H9 (cell line): ENCODE data around the gene ZCCHC7. TPM values are rescaled to one million over a fixed set of nuclear protein-coding genes. Genes with fewer than 3 reads are reported as not detected.

ENCODE experiments used
- DNase-seq: peaks from one replicate; pipeline ENCODE4 v3.0.0-alpha.2; 2017
- H2AFZ ChIP-seq: one replicate; pipeline ENCODE4 v1.6.1; 2013; ENCODE audit warnings: mild to moderate bottlenecking, low read length, control low read depth, moderate library complexity
- H2AK5ac ChIP-seq: 2 replicates; pipeline ENCODE4 v1.6.1; 2013; ENCODE audit warnings: low read length, control low read depth, mixed read lengths; ENCODE audit not compliant: insufficient read length
- H2BK120ac ChIP-seq: one replicate; pipeline ENCODE4 v1.6.1; 2013; ENCODE audit warnings: low read depth, mild to moderate bottlenecking, low read length, control low read depth, inconsistent platforms; ENCODE audit not compliant: poor library complexity, severe bottlenecking
- H2BK12ac ChIP-seq: 2 replicates; pipeline ENCODE4 v1.6.1; 2013; ENCODE audit warnings: low read length, control low read depth, mixed read lengths, low read depth; ENCODE audit not compliant: insufficient read length
- H2BK15ac ChIP-seq: 2 replicates; pipeline ENCODE4 v1.6.1; 2013; ENCODE audit warnings: low read depth, low read length, control low read depth
- H2BK20ac ChIP-seq: one replicate; pipeline ENCODE4 v1.6.1; 2013; ENCODE audit warnings: low read depth, mild to moderate bottlenecking, low read length, control low read depth, inconsistent platforms; ENCODE audit not compliant: poor library complexity, severe bottlenecking
- H2BK5ac ChIP-seq: 2 replicates; pipeline ENCODE4 v1.6.1; 2013; ENCODE audit warnings: low read length, control low read depth, mixed read lengths; ENCODE audit not compliant: insufficient read length
- H3K14ac ChIP-seq: 2 replicates; pipeline ENCODE4 v1.6.1; 2013; ENCODE audit warnings: low read length, control low read depth; ENCODE audit not compliant: insufficient read depth
- H3K18ac ChIP-seq: 2 replicates; pipeline ENCODE4 v1.6.1; 2013; ENCODE audit warnings: low read depth, mild to moderate bottlenecking, mixed read lengths, low read length, control low read depth; ENCODE audit not compliant: insufficient read length
- H3K23ac ChIP-seq: 2 replicates; pipeline ENCODE4 v1.6.1; 2013; ENCODE audit warnings: low read length, control low read depth, mixed read lengths, low read depth; ENCODE audit not compliant: insufficient read length
- H3K23me2 ChIP-seq: 2 replicates; pipeline ENCODE4 v1.6.1; 2013; ENCODE audit warnings: low read depth, mild to moderate bottlenecking, mixed read lengths, low read length, control low read depth; ENCODE audit not compliant: insufficient read length, poor library complexity, severe bottlenecking
- H3K27ac ChIP-seq: 2 replicates; pipeline ENCODE4 v1.5.1; 2013; ENCODE audit warnings: low read length, control low read depth, mixed read lengths, low read depth; ENCODE audit not compliant: insufficient read length
- H3K27me3 ChIP-seq: 2 replicates; pipeline ENCODE4 v1.6.1; 2013; ENCODE audit warnings: low read length, control low read depth, inconsistent platforms; ENCODE audit not compliant: insufficient read depth
- H3K4ac ChIP-seq: 2 replicates; pipeline ENCODE4 v1.6.1; 2013; ENCODE audit warnings: low read depth, mild to moderate bottlenecking, control low read depth, inconsistent platforms, low read length, moderate library complexity
- H3K4me1 ChIP-seq: 2 replicates; pipeline ENCODE4 v1.6.1; 2013; ENCODE audit warnings: low read length, control low read depth, inconsistent platforms; ENCODE audit not compliant: insufficient read depth
- H3K4me2 ChIP-seq: 2 replicates; pipeline ENCODE4 v1.6.1; 2013; ENCODE audit warnings: low read length, control low read depth, mixed read lengths; ENCODE audit not compliant: insufficient read length, insufficient read depth
- H3K56ac ChIP-seq: 2 replicates; pipeline ENCODE4 v1.6.1; 2013; ENCODE audit warnings: low read depth, mild to moderate bottlenecking, mixed read lengths, low read length, control low read depth; ENCODE audit not compliant: insufficient read length
- H3K79me1 ChIP-seq: 2 replicates; pipeline ENCODE4 v1.6.1; 2013; ENCODE audit warnings: low read depth, mild to moderate bottlenecking, moderate library complexity, low read length, control low read depth, inconsistent platforms; ENCODE audit not compliant: insufficient read depth, poor library complexity, severe bottlenecking
- H3K79me2 ChIP-seq: 2 replicates; pipeline ENCODE4 v1.6.1; 2013; ENCODE audit warnings: low read length, control low read depth, inconsistent platforms; ENCODE audit not compliant: insufficient read depth
- H3K9ac ChIP-seq: 2 replicates; pipeline ENCODE4 v1.6.1; 2013; ENCODE audit warnings: low read length, control low read depth, mixed read lengths; ENCODE audit not compliant: insufficient read length; ENCODE audit errors: extremely low read depth
- H3K9me3 ChIP-seq: one replicate; pipeline ENCODE4 v1.6.1; 2013; ENCODE audit warnings: low read depth, low read length, inconsistent platforms; ENCODE audit not compliant: control insufficient read depth
- H3T11ph ChIP-seq: one replicate; pipeline ENCODE4 v1.6.1; 2013; ENCODE audit warnings: mild to moderate bottlenecking, low read length, control low read depth, inconsistent platforms
- H4K20me1 ChIP-seq: one replicate; pipeline ENCODE4 v1.6.1; 2013; ENCODE audit not compliant: control insufficient read depth, insufficient read length, insufficient read depth
- H4K5ac ChIP-seq: 2 replicates; pipeline ENCODE4 v1.6.1; 2013; ENCODE audit warnings: low read depth, mild to moderate bottlenecking, mixed read lengths, low read length, control low read depth; ENCODE audit not compliant: insufficient read length
- H4K8ac ChIP-seq: replicated peaks from 2 replicates; pipeline ENCODE4 v1.6.1; 2013; ENCODE audit warnings: low read length, control low read depth, mixed read lengths, low read depth; ENCODE audit not compliant: insufficient read length
- H4K91ac ChIP-seq: 2 replicates; pipeline ENCODE4 v1.6.1; 2013; ENCODE audit warnings: low read depth, mild to moderate bottlenecking, moderate library complexity, mixed read lengths, low read length, control low read depth; ENCODE audit not compliant: insufficient read length
- H3K27ac Mint-ChIP-seq, 3 experiments: 2 replicates in 2 of 3; 3 replicates in 1 of 3; pipeline ENCODE4 v1.8.0; 2020 to 2021; ENCODE audit warnings: mixed read lengths in 3 of 3, mild to moderate bottlenecking in 1 of 3, moderate library complexity in 1 of 3
- H3K27me3 Mint-ChIP-seq: 2 replicates; pipeline ENCODE4 v1.8.0; 2021; ENCODE audit warnings: low read depth, mild to moderate bottlenecking, moderate library complexity, mixed read lengths
- H3K36me3 Mint-ChIP-seq, 3 experiments: 2 replicates in 2 of 3; 3 replicates in 1 of 3; pipeline ENCODE4 v1.8.0; 2020 to 2021; ENCODE audit warnings: low read depth in 3 of 3, mixed read lengths in 3 of 3; ENCODE audit not compliant: insufficient read depth in 1 of 3
- H3K4me1 Mint-ChIP-seq, 2 experiments: 2 replicates each; pipeline ENCODE4 v1.8.0; 2020; ENCODE audit warnings: mixed read lengths in 2 of 2
- H3K4me3 Mint-ChIP-seq, 2 experiments: 2 replicates in 1 of 2; 3 replicates in 1 of 2; pipeline ENCODE4 v1.8.0; 2020 to 2021; ENCODE audit warnings: mild to moderate bottlenecking in 2 of 2, mixed read lengths in 2 of 2, moderate library complexity in 1 of 2
- H3K9me3 Mint-ChIP-seq, 2 experiments: 2 replicates in 1 of 2; 3 replicates in 1 of 2; pipeline ENCODE4 v1.8.0; 2020; ENCODE audit warnings: mild to moderate bottlenecking in 2 of 2, mixed read lengths in 2 of 2, moderate library complexity in 1 of 2
- CTCF ChIP-seq: fragments of 200-600 bp; sonication (generic); conservative IDR thresholded peaks from 3 replicates; pipeline ENCODE4 v1.8.0; 2021; ENCODE audit warnings: antibody characterized with exemption, mild to moderate bottlenecking
- WGBS: extraction: QIAGEN DNeasy Blood & Tissue Kit; methylation state at CpG from one replicate; pipeline ENCODE4 v1.1.7; 2013; ENCODE audit warnings: missing lambda C conversion rate, low lambda C conversion rate, mixed read lengths; ENCODE audit not compliant: insufficient read length; ENCODE audit errors: extremely low coverage; 5-methylcytosine and 5-hydroxymethylcytosine counted together
- total RNA-seq: library from RNA; stranded (reverse); gene quantifications from 2 replicates; pipeline ENCODE4 v1.2.1, GENCODE V29; 2021

ZCCHC7 gene
- total RNA-seq, 1 experiment from 2014 or later = 20.3 TPM

GRCh38 chr9:37383876-37384746, 263.7 kb downstream of the ZCCHC7 start:
- H3K23me2 ChIP-seq = no peaks in the 10 kb centered on the region
- no peak overlapping the region for H4K8ac ChIP-seq
- H2AK5ac ChIP-seq = no peak overlapping the region
- H2BK12ac ChIP-seq = no peak overlapping the region
- no CpG with 5 or more reads among the region's 12 CpGs for WGBS
- Mint-ChIP-seq H3K27me3 (no peaks in the 10 kb centered on the region), H3K36me3 (0 out of 7 replicates have a peak, but pooled peaks cover 0 to 3% (median 0%) of the 10 kb centered on the region in 3 experiments), H3K4me3 (no peak overlapping the region), H3K4me1 (peaks cover 3% of the 10 kb centered on the region in 2 experiments; a peak in 1 of 4 replicates), H3K9me3 (no peaks in the 10 kb centered on the region), H3K27ac (no peak overlapping the region; a peak in 1 of 7 replicates)
- no peak overlapping the region for H2BK120ac ChIP-seq
- no peak overlapping the region for H3K18ac ChIP-seq
- TF ChIP-seq CTCF = no peak
- no peaks in the 10 kb centered on the region for H3K27me3 ChIP-seq
- no peaks in the 10 kb centered on the region for H3K79me2 ChIP-seq
- H3K4ac ChIP-seq = no peak overlapping the region
- H3K9ac ChIP-seq = no peak overlapping the region
- H3K4me1 ChIP-seq = no peaks in the 10 kb centered on the region; the same call in 1 of the 2 replicates
- no peak overlapping the region for H3K14ac ChIP-seq
- H2BK20ac ChIP-seq = no peak overlapping the region
- H4K5ac ChIP-seq = no peak overlapping the region
- no peaks in the 10 kb centered on the region for H4K20me1 ChIP-seq
- H4K91ac ChIP-seq = no peak overlapping the region
- H2BK15ac ChIP-seq = no peak overlapping the region
- H3K4me2 ChIP-seq = no peak overlapping the region
- no peak overlapping the region for H3T11ph ChIP-seq
- no peak for DNase-seq
- no peak overlapping the region for H3K23ac ChIP-seq
- no peak overlapping the region for H2BK5ac ChIP-seq
- no peaks in the 10 kb centered on the region for H3K79me1 ChIP-seq
- H3K56ac ChIP-seq = no peak overlapping the region
- H3K9me3 ChIP-seq = no peaks in the 10 kb centered on the region
- H3K27ac ChIP-seq = no peak overlapping the region
- H2AFZ ChIP-seq = no peak overlapping the region
